HG02763 (cell line): ENCODE data around the gene OTX2.

Experiments used
- ATAC-seq: cut with Tn5 transposase; IDR thresholded peaks from one replicate; pipeline ENCODE4 v1.9.1; 2021; ENCODE audit warnings: mild to moderate bottlenecking, moderate library complexity; ENCODE audit not compliant: unreplicated experiment

OTX2 gene

GRCh38 chr14:56797003-56797568, 13.2 kb downstream of the OTX2 start:
- no peak for ATAC-seq

- no peak for ATAC-seq
Measured at GRCh38 chr14:56796259-56796658, 14.0 kb downstream of the OTX2 start.

DNA sequence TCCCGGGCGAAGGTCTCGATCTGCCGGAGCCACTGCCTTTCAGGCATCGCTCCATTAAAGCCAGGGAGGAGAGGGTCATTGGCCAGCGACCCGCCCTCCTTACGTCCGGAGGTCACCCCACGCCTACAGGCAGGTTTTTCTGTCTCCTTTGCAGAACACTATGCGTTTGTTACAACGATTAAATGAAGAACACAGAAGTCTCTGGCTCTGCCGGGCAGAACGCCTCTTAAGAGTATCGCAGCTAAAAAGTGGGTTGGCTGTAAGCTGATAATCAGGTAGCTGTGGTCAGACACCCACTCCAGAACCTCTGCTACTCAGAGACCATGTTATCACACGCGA, 15.0 kb downstream of the OTX2 start:
- no peak for ATAC-seq

- ATAC-seq, result no peak
Measured at GRCh38 chr14:56794557-56795283, 15.6 kb downstream of the OTX2 start.

- ATAC-seq, result no peak
Measured at GRCh38 chr14:56794088-56794556, 16.2 kb downstream of the OTX2 start.

GRCh38 chr14:56789955-56790354, 20.3 kb downstream of the OTX2 start:
- no peak for ATAC-seq

DNA sequence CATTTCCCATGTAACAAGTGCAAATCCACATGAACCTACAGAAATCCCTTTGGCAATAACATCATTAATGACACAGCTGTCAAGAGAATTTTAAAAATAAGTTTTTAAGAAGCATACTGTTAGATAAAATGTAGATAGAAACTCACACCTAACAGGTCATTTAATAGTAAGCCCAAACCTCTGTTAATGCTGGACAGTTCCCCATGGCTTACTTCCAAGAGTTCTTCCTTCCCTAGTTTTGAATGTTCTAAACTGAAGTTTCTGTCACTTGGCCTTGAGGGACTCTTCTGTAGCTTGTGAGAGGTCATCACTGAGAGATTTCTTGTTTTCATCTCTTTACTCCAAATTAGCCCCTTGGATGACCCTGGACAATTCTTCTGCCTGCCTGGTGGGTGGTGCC, 22.7 kb downstream of the OTX2 start:
- ATAC-seq, result no peak

- ATAC-seq, result no peak
Measured at GRCh38 chr14:56782711-56783110, 27.6 kb downstream of the OTX2 start.

DNA sequence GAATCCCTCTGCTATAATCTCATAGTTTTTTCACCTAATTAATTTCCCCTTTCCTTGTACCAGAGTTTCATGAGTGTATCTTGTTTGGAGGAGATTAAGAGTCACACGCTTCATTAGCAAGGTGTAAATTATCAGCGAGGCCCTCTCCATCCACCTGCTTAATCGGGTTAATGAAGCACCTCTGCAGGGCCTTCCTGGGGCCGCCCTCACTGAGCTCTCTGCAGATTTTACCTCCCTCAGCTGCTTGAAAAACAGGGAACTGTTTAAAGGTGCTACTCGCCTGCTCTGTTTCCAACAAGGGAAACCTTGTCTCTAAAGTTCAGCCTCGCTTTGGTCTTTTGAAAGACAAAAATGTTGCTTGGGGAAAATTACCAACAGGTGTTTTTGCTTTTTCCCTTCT, 35.8 kb downstream of the OTX2 start:
- ATAC-seq, result no peak

DNA sequence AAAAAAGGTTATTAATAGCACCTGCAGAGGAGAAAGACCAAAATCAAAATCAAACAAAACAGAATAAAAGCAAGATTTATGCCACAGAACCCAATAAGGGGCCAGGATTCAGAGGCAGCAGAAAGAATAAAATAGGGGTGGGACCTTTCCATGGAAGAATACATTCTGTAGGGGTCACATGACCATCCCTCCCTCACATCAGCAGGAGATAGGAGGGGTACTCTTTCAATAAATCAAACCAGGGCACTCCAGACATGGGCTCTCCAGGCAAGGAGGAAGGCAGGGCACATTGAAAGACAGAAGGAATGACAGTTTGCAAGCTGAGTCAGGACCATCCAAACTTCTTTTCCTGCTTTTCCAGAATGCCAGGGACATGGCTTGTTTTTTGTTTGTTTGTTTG, 39.8 kb downstream of the OTX2 start:
- ATAC-seq, result no peak

GRCh38 chr14:56760164-56760914, 49.9 kb downstream of the OTX2 start:
- no peak for ATAC-seq

- ATAC-seq, result no peak
Measured at GRCh38 chr14:56759633-56760032, 50.6 kb downstream of the OTX2 start.

GRCh38 chr14:56759094-56759493, 51.2 kb downstream of the OTX2 start:
- no peak for ATAC-seq

GRCh38 chr14:56754921-56755320, 55.4 kb downstream of the OTX2 start:
- no peak for ATAC-seq

- no peak for ATAC-seq
Measured at GRCh38 chr14:56753396-56753795, 56.9 kb downstream of the OTX2 start.

- ATAC-seq, result no peak
Measured at GRCh38 chr14:56752428-56752827, 57.9 kb downstream of the OTX2 start.

DNA sequence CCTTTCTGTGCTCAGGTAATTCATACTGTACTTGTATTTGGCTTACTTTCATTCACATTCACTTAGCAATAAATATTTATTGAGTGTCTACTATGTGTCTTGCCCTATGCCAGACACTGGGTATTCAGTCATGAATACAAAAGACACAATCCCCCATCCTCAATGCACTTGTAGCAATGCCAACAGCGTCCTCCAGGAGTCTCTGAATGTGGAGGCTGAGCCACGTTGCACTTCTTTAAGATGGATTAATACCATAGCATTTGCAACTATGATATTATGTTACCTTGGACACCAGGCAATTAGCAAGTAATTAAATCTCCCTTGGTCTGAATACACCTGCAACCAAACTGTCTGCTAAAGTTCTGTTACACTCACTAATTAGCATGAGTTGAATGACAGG, 58.8 kb downstream of the OTX2 start:
- ATAC-seq, result no peak
